WERI-Rb-1 (cell line): ENCODE measurements around the gene TMEM154.

Experiments
- DNase-seq: peaks from one replicate; pipeline ENCODE4 v3.0.0-alpha.2; 2020
- H3K27ac ChIP-seq: fragments of 250-450 bp; sonication (Bioruptor Pico); 2 replicates; pipeline ENCODE4 v1.5.1; 2020; ENCODE audit warnings: mild to moderate bottlenecking, moderate library complexity
- H3K27me3 ChIP-seq: fragments of 250-450 bp; sonication (Bioruptor Pico); 2 replicates; pipeline ENCODE4 v1.5.1; 2021; ENCODE audit warnings: mild to moderate bottlenecking, low read depth, moderate library complexity; ENCODE audit not compliant: insufficient read depth, severe bottlenecking
- H3K36me3 ChIP-seq: fragments of 250-450 bp; sonication (Bioruptor Pico); 2 replicates; pipeline ENCODE4 v1.5.1; 2020; ENCODE audit warnings: mild to moderate bottlenecking, moderate library complexity
- H3K4me3 ChIP-seq: 2 replicates; pipeline ENCODE4 v1.5.1; 2011; ENCODE audit warnings: low read depth, mild to moderate bottlenecking, control low read depth, low read length
- H3K9me3 ChIP-seq: fragments of 250-450 bp; sonication (Bioruptor Pico); 2 replicates; pipeline ENCODE4 v1.5.1; 2021; ENCODE audit warnings: mild to moderate bottlenecking, moderate library complexity; ENCODE audit not compliant: severe bottlenecking
- TF ChIP-seq, protein P1 (sequence below): IDR thresholded peaks from 2 replicates; pipeline ENCODE4 v1.5.1; 2011; ENCODE audit warnings: low read depth, mild to moderate bottlenecking, control low read depth, inconsistent platforms, low read length

TMEM154 gene

DNA sequence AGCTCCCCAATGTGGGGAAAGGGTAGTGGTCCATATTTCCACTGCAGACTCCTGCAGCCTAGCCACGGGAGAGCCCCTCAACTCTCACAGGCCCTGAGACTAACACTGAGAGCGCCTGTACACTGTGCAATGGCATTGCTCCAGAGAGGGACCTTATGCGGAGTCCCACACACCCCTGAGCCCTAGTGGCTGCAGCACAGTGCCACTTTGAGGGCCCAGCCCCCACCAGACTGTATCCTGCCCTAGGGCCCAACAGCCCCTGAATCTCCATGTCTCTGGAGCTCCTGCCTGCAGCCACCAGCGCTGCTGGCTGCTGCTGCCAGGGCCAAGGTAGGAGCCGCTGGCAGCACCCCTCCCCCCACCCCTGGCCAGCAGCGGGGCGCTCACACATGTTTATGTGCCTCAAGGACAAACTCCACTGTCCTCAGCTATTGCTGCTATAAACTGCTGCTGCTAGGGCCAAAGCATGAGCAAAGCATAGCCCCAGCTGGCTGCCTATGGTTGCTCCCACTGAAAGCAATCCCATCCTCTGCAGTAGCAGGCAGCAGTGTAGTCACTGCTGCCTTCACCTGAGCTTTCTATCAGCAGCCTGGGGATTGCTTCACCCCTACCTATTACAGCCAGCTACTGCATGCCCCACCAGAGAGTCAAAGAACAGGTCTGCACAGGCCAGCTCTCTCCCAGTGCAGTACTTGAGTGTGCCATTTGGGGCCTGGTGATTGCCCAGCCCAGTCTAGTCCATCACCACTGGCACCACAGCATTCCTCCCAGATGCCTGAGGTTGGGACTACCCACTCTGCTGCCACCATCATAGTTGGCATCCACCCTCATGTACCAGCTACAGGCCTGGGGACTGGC is 24.3 kb downstream of the TMEM154 start:
- no peaks in the 10 kb centered on the region for H3K36me3 ChIP-seq
- no peaks in the 10 kb centered on the region for H3K27me3 ChIP-seq
- DNase-seq: no peak
- H3K9me3 ChIP-seq: peaks cover 13% of the 10 kb centered on the region
- TF ChIP-seq, protein P1, sequence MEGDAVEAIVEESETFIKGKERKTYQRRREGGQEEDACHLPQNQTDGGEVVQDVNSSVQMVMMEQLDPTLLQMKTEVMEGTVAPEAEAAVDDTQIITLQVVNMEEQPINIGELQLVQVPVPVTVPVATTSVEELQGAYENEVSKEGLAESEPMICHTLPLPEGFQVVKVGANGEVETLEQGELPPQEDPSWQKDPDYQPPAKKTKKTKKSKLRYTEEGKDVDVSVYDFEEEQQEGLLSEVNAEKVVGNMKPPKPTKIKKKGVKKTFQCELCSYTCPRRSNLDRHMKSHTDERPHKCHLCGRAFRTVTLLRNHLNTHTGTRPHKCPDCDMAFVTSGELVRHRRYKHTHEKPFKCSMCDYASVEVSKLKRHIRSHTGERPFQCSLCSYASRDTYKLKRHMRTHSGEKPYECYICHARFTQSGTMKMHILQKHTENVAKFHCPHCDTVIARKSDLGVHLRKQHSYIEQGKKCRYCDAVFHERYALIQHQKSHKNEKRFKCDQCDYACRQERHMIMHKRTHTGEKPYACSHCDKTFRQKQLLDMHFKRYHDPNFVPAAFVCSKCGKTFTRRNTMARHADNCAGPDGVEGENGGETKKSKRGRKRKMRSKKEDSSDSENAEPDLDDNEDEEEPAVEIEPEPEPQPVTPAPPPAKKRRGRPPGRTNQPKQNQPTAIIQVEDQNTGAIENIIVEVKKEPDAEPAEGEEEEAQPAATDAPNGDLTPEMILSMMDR: no peak
- H3K27ac ChIP-seq: no peak overlapping the region
- H3K4me3 ChIP-seq: no peak overlapping the region

DNA sequence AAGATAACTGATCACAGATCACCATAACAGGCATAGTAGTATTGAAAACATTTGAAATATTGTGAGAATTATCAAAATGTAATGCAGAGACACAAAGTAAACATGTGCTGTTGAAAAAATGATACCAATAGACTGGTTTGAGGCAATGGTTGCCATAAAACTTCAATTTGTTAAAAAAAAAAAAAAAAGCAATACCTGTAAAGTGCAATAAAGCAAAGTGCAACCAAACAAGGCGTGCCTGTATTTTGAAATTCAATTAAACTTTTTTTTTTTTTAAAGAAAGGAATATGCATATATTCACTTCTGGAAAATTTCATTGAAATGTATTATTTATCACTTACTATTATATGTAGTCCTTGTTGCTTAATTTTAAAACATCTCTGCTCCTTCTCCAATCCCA is 27.7 kb downstream of the TMEM154 start:
- H3K36me3 ChIP-seq: no peaks in the 10 kb centered on the region
- DNase-seq: no peak
- H3K4me3 ChIP-seq: no peak overlapping the region
- no peaks in the 10 kb centered on the region for H3K27me3 ChIP-seq
- peaks cover 7% of the 10 kb centered on the region for H3K9me3 ChIP-seq
- TF ChIP-seq, protein P1: no peak
- no peak overlapping the region for H3K27ac ChIP-seq

DNA sequence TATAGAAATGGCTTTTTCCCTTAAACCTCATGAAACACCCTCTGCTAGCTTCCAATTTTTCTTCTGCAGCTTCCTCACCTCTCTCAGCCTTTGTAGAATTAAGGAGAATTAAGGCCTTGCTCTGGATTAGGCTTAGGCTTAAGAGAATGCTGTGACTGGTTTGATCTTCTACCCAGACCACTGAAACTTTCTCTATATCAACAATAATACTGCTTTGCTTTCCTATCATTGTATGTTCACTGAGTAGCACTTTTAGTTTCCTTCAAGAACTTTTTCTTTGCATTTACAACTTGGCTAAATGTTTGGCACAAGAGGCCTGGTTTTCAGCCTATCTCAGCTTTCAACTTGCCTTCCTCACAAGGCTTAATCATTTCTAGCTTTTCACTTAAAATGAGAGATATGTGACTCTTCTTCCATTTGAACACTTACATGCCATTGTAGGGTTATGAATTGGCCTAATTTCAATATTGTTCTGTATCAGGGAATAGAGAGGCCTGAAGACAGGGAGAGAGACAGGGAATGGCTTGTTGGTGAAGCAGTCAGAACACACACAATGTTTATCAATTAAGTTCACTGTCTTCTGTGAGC is 28.2 kb downstream of the TMEM154 start:
- Histone ChIP-seq H3K9me3 (peaks cover 5% of the 10 kb centered on the region), H3K36me3 (no peaks in the 10 kb centered on the region), H3K4me3 (no peak overlapping the region), H3K27me3 (no peaks in the 10 kb centered on the region), H3K27ac (no peak overlapping the region)
- TF ChIP-seq, protein P1: no peak
- DNase-seq: no peak

DNA sequence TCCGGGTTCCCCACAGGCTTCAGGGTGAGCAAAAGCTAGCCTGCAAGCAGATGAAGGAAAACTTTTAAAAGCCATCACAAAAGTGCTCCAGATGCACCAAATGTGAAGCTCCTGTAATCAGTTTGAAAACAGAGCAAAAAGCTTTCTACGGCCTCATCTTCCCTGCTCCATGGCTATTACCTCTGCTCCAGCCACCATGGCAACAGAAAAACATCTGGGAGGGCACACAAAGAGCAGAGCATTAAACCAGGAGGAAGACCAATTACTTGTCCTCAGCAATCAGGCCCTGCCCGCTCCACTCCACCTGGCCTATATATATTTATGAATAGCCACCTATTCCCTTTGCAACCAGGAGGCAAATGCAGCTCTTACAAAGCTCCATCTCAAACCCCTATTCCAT is 33.6 kb downstream of the TMEM154 start:
- no peaks in the 10 kb centered on the region for H3K9me3 ChIP-seq
- H3K36me3 ChIP-seq: no peaks in the 10 kb centered on the region
- TF ChIP-seq, protein P1: no peak
- no peak overlapping the region for H3K4me3 ChIP-seq
- H3K27me3 ChIP-seq: no peaks in the 10 kb centered on the region
- DNase-seq: no peak
- no peak overlapping the region for H3K27ac ChIP-seq

DNA sequence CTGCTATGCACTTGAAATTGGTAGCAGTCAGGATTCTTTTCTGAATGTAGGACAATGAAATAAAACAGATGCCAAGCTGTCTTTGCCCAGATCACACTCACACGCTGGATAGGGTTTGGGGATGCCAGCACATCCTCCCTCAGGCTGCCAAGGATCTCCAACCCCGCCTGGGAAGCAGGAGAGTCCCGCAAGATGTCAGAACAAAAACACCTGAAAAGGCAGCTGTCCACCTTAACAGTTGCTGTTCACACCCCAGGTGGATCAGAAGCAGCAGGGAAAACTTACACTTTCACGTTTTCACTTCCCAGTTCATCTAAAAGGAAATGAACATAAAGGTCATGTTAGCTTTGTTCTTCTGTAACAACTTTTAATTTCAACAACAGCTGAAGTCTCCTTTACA is 35.7 kb downstream of the TMEM154 start:
- H3K36me3 ChIP-seq: no peaks in the 10 kb centered on the region
- H3K27ac ChIP-seq: no peak overlapping the region
- no peak overlapping the region for H3K4me3 ChIP-seq
- TF ChIP-seq, protein P1: no peak
- no peaks in the 10 kb centered on the region for H3K9me3 ChIP-seq
- no peak for DNase-seq
- H3K27me3 ChIP-seq: no peaks in the 10 kb centered on the region
